CD14-positive monocyte (primary cell): ENCODE data around the gene ULK4. TPM values are rescaled to one million over a fixed set of nuclear protein-coding genes. Genes with fewer than 3 reads are reported as not detected.
"Not testable (repeated sequence)": the region's sequence is repeated elsewhere in the genome, so short reads cannot be mapped to it uniquely, and the experiment has no call there.

Source experiments
- DNase-seq, 3 donors: peaks; one replicate each; pipeline ENCODE4 v3.0.0-alpha.2; 2011 to 2022
- H2AFZ ChIP-seq: 2 replicates; pipeline ENCODE4 v1.6.0; 2012; ENCODE audit warnings: mild to moderate bottlenecking, low read depth, low read length, inconsistent platforms; ENCODE audit not compliant: insufficient read depth, poor library complexity, severe bottlenecking
- H3K27ac ChIP-seq, 2 donors: 1 replicate in 1 of 2; 2 replicates in 1 of 2; pipeline ENCODE4 v1.5.1; 2012 to 2013; ENCODE audit warnings: low read length in 2 of 2, control low read depth in 1 of 2, inconsistent platforms in 1 of 2, low read depth in 1 of 2, mild to moderate bottlenecking in 1 of 2
- H3K27me3 ChIP-seq, 2 donors: one replicate each; pipeline versions ENCODE4 v1.6.0 to v1.6.1; 2011 to 2013; ENCODE audit warnings: low read length in 2 of 2; ENCODE audit not compliant: control insufficient read depth in 2 of 2, insufficient read depth in 2 of 2
- H3K36me3 ChIP-seq, 2 donors: replicated peaks in 1 of 2; 1 replicate in 1 of 2; 2 replicates in 1 of 2; pipeline versions ENCODE4 v1.5.1 to v1.6.1; 2012 to 2013; ENCODE audit warnings: low read length in 2 of 2, control low read depth in 1 of 2, inconsistent platforms in 1 of 2, mild to moderate bottlenecking in 1 of 2; ENCODE audit not compliant: insufficient read depth in 2 of 2, control insufficient read depth in 1 of 2
- H3K4me1 ChIP-seq, 2 donors: 1 replicate in 1 of 2; 2 replicates in 1 of 2; pipeline versions ENCODE4 v1.5.1 to v1.6.1; 2012 to 2013; ENCODE audit warnings: low read length in 2 of 2, control low read depth in 1 of 2, inconsistent platforms in 1 of 2, mild to moderate bottlenecking in 1 of 2, moderate library complexity in 1 of 2; ENCODE audit not compliant: insufficient read depth in 2 of 2, control insufficient read depth in 1 of 2
- H3K4me2 ChIP-seq: replicated peaks from 2 replicates; pipeline ENCODE3; 2012; ENCODE audit warnings: low read length, moderate library complexity, mild to moderate bottlenecking; ENCODE audit not compliant: poor library complexity, severe bottlenecking; ENCODE audit errors: extremely low read depth
- H3K4me3 ChIP-seq, 3 experiments: fragments of 200-600 bp in 1 of 3; sonication (generic) in 1 of 3; replicated peaks in 1 of 3; 1 replicate in 2 of 3; 2 replicates in 1 of 3; pipeline ENCODE4 v1.5.1; 2011 to 2013; ENCODE audit warnings: low read length in 3 of 3, mild to moderate bottlenecking in 3 of 3, control low read depth in 2 of 3, low read depth in 2 of 3, inconsistent platforms in 1 of 3, moderate library complexity in 1 of 3
- H3K79me2 ChIP-seq: 2 replicates; pipeline ENCODE4 v1.6.0; 2012; ENCODE audit warnings: mild to moderate bottlenecking, control low read depth, inconsistent platforms, low read length, moderate library complexity; ENCODE audit not compliant: insufficient read depth
- H3K9ac ChIP-seq: 2 replicates; pipeline ENCODE4 v1.6.0; 2017; ENCODE audit warnings: low read length, mild to moderate bottlenecking; ENCODE audit not compliant: insufficient read depth, poor library complexity, severe bottlenecking
- H3K9me3 ChIP-seq, 2 donors: replicated peaks in 1 of 2; 1 replicate in 1 of 2; 2 replicates in 1 of 2; pipeline versions ENCODE4 v1.5.1 to v1.6.1; 2012 to 2013; ENCODE audit warnings: low read length in 2 of 2, control low read depth in 1 of 2; ENCODE audit not compliant: control insufficient read depth in 1 of 2, insufficient read depth in 1 of 2
- H4K20me1 ChIP-seq: 2 replicates; pipeline ENCODE4 v1.6.0; 2012; ENCODE audit warnings: mild to moderate bottlenecking, low read length, control low read depth, moderate library complexity; ENCODE audit not compliant: insufficient read depth
- H3K27ac Mint-ChIP-seq, 7 donors: one replicate each; pipeline ENCODE4 v1.8.0; 2020; ENCODE audit warnings: mild to moderate bottlenecking in 7 of 7, mixed read lengths in 7 of 7, moderate library complexity in 6 of 7, inconsistent platforms in 2 of 7
- H3K27me3 Mint-ChIP-seq, 3 donors: one replicate each; pipeline ENCODE4 v1.8.0; 2021 to 2022; ENCODE audit warnings: low read depth in 3 of 3, mild to moderate bottlenecking in 3 of 3, mixed read lengths in 3 of 3, moderate library complexity in 3 of 3, inconsistent platforms in 1 of 3
- H3K36me3 Mint-ChIP-seq, 2 donors: one replicate each; pipeline ENCODE4 v1.8.0; 2020; ENCODE audit warnings: mixed read lengths in 2 of 2, inconsistent platforms in 1 of 2, mild to moderate bottlenecking in 1 of 2
- H3K4me1 Mint-ChIP-seq: one replicate; pipeline ENCODE4 v1.8.0; 2020; ENCODE audit warnings: mild to moderate bottlenecking, mixed read lengths
- H3K4me3 Mint-ChIP-seq, 2 donors: one replicate each; pipeline ENCODE4 v1.8.0; 2020; ENCODE audit warnings: mild to moderate bottlenecking in 2 of 2, mixed read lengths in 2 of 2, moderate library complexity in 1 of 2
- H3K9me3 Mint-ChIP-seq, 7 donors: one replicate each; pipeline ENCODE4 v1.8.0; 2020 to 2022; ENCODE audit warnings: mixed read lengths in 7 of 7, mild to moderate bottlenecking in 6 of 7, moderate library complexity in 6 of 7, inconsistent platforms in 2 of 7
- CTCF ChIP-seq: fragments of 200-600 bp; IDR thresholded peaks from one replicate; pipeline ENCODE4 v1.8.0; 2022; ENCODE audit warnings: antibody characterized with exemption, mild to moderate bottlenecking
- WGBS: methylation state at CpG from one replicate; pipeline ENCODE4 v1.1.5; 2013; ENCODE audit warnings: missing lambda C conversion rate; ENCODE audit not compliant: insufficient coverage; 5-methylcytosine and 5-hydroxymethylcytosine counted together
- intact Hi-C, 2 donors: fragments of 100-400 bp; cut with micrococcal nuclease; formaldehyde crosslinking; loops; one replicate each; pipeline versions ENCODE4 v1.15.0 to v1.15.1; 2023
- polyA plus RNA-seq, 3 donors: library from polyadenylated mRNA; depleted of rRNA in 1 of 3; unstranded in 2 of 3; stranded (reverse) in 1 of 3; fragments of 300-500 nt in 2 of 3; fragments of >200 nt in 1 of 3; fragmentation: Illumina TruSeq in 2 of 3; gene quantifications; 1 replicate in 2 of 3; 2 replicates in 1 of 3; pipeline ENCODE4 v1.2.3, GENCODE V29; 2012 to 2021

Gene ULK4
- polyA plus RNA-seq, 3 donors: 6.7 to 14.0 (median 11.8) TPM

DNA sequence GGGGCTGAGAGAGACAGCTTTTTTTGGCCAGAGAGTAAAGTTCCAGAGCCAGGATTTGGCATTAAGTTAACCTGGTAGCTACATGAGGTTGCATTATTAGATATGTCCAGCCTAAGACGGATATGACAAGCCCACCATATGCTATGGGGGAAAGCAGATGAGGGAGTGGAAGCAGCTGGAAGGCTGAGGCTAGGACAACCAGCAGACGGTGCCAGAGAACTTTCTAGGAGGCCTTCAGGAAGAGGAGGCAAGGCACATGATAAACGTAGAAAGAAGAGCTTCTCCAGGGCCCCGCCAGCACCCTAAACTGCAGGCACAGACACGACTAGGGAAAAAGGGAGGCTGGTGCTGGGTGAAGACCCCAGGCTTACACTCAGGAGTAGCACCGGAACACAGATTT lies 675.6 kb downstream of the ULK4 start:
- no peak overlapping the region for H3K27ac Mint-ChIP-seq
- H3K27me3 ChIP-seq: no peaks in the 10 kb centered on the region
- intact Hi-C loops: no loop called here

GRCh38 chr3:41284934-41285333 lies 677.0 kb downstream of the ULK4 start:
- H3K4me2 ChIP-seq, H3K4me1 ChIP-seq, H3K4me3 Mint-ChIP-seq, H3K27me3 Mint-ChIP-seq, H3K27ac ChIP-seq, H3K9ac ChIP-seq, H3K36me3 Mint-ChIP-seq, intact Hi-C loops, H3K79me2 ChIP-seq, H3K4me1 Mint-ChIP-seq, H3K27me3 ChIP-seq, H3K9me3 Mint-ChIP-seq, H3K27ac Mint-ChIP-seq, H3K9me3 ChIP-seq, H3K4me3 ChIP-seq, DNase-seq, H3K36me3 ChIP-seq, H2AFZ ChIP-seq, H4K20me1 ChIP-seq: not testable (repeated sequence)
- no CpG with 5 or more reads among the region's 3 CpGs for WGBS

More for the DNA sequence above, 675.6 kb downstream of the ULK4 start:
- no peaks in the 10 kb centered on the region for H3K4me1 ChIP-seq
- Mint-ChIP-seq H3K27me3 (peaks cover 0 to 3% (median 2%) of the 10 kb centered on the region in 3 donors), H3K9me3 (peaks cover 0 to 6% (median 2%) of the 10 kb centered on the region in 7 donors), H3K36me3 (no peaks in the 10 kb centered on the region), H3K4me3 (no peak overlapping the region), H3K4me1 (no peaks in the 10 kb centered on the region)
- no peak for DNase-seq
- H3K4me2 ChIP-seq: no peak overlapping the region
- H3K9me3 ChIP-seq: no peaks in the 10 kb centered on the region
- no peaks in the 10 kb centered on the region for H4K20me1 ChIP-seq
- H3K36me3 ChIP-seq: no peaks in the 10 kb centered on the region
- 95% methylated on average over 4 of the region's 6 CpGs for WGBS
- H2AFZ ChIP-seq: no peak overlapping the region
- TF ChIP-seq CTCF: no peak
- H3K79me2 ChIP-seq: no peaks in the 10 kb centered on the region
- H3K4me3 ChIP-seq: no peak overlapping the region
- H3K27ac ChIP-seq: no peak overlapping the region
- H3K9ac ChIP-seq: no peak overlapping the region
